IPS-NIHi7 (cell line): ENCODE data around the gene AQP5.
A peak's percentile ranks its signal among the peaks of the same experiment; 100 is the strongest.

ENCODE experiments used
- DNase-seq: peaks from one replicate; pipeline ENCODE4 v3.0.0; 2012; ENCODE audit warnings: mixed read lengths; ENCODE audit errors: extremely low spot score

AQP5 gene

DNA sequence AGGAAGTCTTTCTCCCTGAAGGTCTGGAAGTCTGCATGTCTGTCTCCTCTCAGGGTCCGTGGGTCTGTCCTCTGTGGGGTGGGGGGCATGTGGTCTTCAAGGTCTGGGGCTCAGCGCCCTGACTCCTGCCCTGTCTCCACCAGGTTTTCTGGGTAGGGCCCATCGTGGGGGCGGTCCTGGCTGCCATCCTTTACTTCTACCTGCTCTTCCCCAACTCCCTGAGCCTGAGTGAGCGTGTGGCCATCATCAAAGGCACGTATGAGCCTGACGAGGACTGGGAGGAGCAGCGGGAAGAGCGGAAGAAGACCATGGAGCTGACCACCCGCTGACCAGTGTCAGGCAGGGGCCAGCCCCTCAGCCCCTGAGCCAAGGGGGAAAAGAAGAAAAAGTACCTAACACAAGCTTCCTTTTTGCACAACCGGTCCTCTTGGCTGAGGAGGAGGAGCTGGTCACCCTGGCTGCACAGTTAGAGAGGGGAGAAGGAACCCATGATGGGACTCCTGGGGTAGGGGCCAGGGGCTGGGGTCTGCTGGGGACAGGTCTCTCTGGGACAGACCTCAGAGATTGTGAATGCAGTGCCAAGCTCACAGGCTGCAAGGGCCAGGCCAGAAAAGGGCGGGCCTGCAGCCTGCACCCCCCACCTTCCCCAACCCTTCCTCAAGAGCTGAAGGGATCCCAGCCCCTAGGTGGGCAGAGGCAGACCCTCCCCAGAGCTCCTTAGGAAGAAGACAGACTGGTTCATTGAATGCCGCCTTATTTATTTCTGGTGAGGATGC lies 3.4 kb downstream of the AQP5 start:
- no peak for DNase-seq

DNA sequence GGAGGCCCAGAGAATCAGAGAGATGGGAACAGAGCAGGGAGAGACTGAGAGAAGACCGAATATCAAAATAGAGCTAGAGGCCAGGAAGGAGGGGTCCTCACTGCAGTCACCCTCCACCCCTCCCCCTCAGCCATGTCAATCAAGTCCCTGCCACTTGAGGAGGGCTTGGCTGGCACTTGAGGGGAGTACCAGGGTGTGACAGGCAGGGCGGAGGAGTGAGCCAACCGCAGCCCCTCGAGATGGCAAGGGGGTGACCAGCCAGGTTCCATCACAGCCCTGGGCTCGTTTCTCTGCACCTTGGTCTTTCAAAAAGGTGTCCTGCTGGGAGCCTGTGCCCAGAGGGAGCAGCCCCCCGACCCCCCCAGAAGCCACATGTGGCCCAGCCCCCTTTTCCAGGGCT lies 4.2 kb downstream of the AQP5 start:
- no peak for DNase-seq

DNA sequence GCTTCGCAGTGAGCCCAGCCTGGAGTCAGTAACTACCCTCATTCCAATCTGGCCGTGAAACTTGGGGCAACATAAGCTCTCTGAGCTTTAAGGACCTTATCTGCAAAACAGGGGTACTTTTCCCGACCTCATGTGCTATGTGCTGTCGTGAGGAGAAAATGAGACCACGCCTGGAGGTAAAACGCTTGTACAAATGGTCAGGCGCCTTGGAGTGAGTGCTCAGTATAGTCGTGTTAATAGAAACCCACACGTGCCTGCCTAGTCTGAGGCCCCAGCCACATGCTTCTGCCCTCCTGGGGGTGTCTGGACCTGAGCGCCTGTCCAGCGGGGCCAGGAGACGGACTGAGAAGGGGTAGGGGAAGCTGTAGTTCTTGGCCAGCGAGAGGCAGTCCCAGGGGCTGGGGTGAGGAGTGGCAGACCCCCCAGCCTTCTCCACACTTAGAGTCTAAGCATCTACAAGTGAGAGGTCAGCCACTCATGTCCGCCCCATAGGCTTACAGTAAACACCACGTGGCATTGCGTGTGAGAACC lies 4.9 kb downstream of the AQP5 start:
- no peak for DNase-seq

DNA sequence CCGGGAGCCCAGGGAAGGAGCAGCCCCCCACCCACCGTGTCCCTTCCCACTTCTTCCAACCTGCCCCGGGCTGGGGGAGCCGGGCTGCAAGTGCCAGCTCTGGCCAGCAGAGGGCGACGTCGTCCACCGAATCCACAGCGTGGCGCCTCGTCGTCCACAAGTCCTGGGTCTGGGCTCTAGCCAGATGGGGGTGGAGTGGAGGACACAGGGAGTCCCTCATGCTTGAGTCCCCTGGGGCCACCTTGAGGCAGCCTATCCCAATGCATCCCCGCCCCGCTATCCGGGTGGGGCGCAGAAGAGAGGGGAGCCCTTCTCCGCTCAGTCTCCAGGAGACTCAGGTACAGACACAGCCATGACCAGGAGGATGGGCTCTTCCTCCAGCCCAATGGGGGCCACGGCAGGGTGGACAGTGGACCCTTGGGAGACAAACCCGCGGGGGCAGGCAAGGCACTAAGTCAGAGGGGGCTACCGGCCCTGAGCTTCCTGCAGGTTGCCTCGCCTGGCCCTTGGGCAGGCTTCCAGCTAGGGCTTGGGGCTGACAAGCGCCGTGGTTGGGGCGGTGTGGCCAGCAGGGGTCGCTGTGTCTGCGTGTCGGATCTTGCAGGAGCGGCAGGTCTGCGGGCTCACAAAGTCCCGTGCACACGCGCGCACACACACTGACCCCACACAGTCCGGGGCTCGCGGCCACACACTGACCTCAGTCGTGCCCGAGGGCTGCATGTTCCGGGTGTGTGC lies 5.5 kb downstream of the AQP5 start:
- peak; percentile 89 for DNase-seq

DNA sequence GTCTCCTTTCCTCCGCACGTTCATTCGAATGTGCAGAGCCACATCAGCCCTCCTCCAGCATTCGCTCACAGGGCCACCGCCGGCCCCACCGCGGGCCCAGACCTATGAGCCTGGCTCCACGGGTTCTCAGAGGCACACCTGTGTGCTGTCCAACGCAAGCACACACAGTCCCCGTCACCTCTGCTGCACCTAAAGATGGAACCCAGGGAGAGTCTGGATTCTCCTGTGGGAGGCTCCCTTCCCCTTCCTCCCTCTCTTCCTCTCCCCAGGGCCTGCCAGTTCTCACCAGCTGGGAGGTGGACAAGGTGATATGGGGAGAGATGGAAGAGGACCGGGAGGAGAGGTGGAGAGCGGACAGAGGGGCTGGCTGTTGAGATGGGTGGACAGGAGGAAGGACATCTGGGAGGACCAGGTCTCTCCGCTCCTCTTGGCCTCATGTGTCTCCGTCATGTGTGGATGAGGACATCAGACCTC lies 6.1 kb downstream of the AQP5 start:
- peak; percentile 50 for DNase-seq

DNA sequence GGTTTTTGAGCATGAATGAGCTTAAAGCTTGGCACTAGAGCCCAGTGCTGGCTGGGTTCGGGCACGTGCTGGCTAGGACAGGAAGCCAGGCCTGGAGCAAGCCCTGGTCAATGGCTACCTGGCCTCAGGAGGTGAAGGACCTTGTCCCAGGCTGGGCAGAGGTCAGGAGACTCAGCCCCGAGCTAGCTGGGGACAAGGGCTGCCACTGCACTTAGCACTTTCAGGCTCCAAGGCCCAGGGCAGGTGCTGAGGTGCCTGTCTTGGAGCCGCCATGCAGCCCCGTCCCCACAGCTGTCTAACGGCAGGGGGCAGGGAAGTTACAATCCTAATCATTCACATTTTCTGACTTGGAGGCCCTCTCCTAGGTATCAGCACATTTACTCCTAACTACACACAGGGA lies 6.8 kb downstream of the AQP5 start:
- DNase-seq: no peak

DNA sequence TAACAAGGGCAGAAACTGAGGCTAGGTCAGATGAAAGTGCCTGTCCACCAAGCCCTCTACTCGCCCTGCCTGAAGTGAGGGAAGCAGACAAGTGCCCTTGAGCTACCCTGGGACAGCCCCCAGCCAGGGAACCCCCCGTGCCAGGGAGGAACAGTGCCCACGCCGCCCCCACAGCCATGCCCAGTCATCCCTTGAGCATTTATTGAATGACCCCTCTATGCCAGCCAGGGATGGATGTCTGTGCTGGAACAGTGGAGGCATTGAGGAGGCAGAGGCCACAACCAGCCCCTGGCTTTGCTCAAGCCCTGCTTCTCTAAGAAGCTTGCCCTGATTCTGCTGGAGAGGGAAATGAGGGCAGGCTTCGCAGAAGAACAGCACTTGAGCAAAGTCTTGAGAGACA lies 7.4 kb downstream of the AQP5 start:
- no peak for DNase-seq

DNA sequence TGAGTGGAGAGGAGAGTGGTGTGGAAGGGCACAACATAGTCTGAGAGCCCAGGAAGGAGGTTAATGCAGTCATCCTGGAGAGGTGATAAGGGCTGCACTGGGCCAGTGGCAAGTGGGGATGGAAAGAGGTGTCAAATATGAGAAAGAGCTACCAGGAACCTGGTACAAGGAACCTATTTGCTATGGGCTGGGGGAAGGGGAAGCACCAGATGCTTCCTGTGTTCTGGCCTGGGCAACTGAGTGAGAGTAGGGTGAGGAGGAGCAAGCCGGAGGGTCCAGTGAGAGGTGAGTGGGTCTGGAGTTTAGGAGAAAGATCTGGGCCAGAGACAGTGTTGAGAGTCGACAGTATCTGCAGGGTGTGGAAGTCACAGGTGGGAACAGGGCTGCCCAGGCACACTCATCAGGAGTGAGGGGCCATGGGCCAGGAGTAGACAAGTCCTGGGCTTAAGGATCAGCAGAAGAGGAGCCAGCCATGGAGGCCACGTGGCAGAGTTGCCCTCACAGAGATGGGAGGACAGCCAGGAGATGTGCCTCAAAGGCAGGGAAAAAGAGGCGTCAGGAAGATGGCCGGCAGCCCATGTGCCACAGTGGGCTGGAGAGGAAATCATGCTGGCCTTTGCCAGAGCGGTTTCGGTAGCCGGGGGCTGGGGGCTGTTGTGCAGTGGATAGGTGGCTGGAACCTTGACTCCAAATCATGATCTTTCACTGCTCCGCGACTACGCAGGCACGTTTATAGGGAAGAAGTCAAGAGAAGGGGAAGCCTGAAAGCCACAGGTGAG lies 8.2 kb downstream of the AQP5 start:
- DNase-seq: no peak

DNA sequence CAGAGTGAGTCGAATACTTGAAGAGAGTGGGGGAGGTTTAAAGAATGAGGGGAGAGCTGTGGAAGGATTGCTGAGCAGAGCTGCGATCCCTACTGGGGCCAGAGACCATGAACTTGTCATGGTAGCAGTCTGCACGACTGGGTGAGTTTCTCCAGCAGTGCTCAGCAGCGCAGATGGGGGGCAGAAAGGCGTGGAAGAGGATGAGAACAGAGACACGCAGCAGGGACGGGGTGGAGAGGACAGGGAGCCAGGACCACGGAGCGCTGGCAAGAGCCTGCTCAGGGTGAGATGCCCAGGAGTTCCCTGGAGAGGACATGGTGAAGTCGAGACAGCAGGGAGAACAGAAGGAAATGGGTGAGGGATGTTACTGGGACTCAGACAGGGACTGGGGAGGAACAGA lies 9.0 kb downstream of the AQP5 start:
- no peak for DNase-seq

DNA sequence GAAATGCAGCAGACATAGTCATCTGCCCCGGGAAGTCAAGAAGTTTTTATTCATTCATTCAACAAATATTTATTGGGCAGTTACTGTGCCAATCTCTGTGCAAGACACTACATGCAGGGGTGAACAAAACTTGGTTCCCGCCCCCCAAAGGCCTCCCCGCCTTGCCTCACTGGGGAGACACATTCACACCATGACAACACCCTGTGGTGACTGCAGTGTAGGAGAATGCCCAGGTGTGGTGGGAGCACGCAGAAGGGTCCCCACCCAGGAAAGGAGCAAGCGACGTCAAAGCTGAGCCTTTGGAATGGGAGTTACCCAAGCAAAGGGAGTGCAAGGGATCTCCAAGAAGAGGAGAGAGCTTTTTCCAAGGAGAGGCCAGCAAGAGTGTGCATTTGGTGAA lies 9.5 kb downstream of the AQP5 start:
- DNase-seq: no peak

DNA sequence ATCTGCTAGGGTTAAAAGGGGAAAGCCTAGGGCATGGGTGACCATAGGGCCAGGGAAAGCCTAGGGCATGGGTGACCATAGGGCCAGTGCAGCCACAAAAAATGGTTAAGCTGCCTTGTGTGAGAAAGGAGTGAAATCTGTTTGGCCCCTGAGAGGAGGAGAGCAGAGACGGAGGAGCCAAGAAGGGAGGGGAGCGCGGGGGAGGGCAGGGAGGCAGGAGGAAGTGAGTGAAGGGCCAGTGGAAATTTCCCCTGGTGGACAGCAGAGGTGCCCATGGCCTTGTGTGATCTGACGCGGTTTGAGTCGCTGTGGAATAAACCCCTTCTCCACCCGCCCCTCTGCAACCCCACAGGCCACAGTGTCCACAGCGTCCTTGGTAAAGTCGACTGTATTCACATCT lies 10.5 kb downstream of the AQP5 start:
- DNase-seq: no peak

DNA sequence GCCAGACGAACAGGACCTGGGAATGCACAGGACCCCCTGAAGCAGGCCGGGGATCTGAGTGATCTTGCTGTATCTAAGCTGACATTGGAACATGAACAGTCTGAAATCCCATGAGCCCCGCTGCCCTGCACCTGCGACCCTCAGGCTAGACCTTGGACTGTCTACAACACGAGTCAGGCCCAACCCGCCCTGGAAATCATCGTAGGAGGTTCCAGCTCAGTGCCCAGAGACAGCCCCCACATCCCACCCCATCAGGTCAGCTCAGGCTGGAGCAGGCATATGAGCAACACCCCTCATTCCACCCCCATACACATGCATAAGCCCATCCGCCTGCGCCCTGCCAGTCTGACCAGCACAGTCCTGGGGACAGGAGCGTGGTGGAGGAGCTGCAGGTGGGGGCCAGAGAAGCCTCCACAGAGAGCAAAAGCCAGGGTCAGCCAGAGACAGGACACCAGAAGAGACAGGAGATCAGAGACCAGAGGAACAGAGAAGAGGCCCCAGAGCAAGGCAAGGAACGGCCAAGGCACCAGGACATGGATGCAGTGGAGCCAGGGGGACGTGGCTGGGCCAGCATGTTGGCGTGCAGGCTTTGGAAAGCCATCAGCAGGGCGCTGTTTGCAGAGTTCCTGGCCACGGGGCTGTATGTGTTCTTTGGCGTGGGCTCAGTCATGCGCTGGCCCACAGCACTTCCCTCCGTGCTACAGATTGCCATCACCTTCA lies 11.1 kb downstream of the AQP5 start, which contains the start of gene AQP6:
Gene AQP6 (plus strand): TSS at position 307 of the 720 bp plus-strand sequence. CDS start 227 bp downstream, at position 534.
- no peak for DNase-seq

DNA sequence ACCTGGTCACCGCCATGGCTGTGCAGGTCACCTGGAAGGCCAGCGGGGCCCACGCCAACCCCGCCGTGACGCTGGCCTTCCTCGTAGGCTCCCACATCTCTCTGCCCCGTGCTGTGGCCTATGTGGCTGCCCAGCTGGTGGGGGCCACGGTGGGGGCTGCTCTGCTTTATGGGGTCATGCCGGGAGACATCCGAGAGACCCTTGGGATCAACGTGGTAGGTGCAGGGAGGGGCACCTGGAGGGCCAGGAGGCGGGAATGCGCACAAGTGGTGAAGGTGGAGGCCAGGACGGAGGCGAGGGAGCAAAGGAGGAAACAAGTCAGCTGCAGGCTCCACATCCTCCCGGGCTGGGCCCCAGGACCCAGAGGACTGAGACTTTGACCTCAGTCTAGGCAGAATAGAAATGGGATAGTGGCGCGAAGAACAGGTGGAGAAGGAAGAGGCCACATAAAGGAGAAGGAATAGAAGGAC lies 11.7 kb downstream of the AQP5 start:
- no peak for DNase-seq

DNA sequence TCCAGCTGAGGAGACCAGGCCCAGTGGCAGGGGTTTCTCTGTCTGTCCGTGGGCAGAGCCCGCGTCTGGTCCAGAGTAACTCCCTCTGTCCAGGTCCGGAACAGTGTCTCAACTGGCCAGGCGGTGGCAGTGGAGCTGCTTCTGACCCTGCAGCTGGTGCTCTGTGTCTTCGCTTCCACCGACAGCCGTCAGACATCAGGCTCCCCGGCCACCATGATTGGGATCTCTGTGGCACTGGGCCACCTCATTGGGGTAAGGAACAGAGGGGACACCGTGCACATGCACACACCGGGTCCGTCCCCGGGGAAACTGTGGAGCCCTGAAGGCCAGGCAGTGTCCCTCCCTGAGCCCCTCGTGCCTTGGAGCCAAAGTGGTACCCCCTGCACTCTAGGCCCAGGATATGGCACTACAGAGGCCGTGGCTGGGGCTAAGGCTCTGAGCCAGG lies 12.6 kb downstream of the AQP5 start:
- peak; percentile 52 for DNase-seq

DNA sequence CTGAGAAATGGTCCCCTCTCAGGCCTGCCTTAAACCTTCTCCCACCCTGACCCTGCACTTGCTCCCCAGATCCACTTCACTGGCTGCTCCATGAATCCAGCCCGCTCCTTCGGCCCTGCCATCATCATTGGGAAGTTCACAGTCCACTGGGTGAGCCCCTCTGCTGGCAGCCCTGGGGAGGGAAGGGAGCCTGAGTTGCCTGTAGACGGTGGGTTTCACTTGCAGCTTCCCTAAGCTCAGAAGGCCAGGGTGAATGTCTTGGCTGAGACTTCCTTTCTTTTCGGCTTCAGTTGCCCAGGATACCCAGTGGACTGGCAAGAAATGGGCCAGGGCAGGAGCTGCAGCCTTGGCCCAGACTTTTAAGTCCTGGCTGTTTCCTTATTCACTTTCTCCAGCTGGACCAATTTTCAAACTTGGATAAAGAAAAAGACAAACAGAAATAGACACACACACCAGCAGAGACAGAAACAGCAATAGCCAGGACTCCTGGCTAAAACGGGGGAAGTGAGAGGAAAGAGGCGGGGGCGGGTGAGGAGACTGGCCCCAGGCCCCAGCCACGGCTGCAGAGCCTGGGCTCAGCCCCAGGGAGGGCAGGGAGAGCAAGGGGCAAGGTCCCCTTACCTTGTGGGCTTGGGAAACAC lies 13.1 kb downstream of the AQP5 start:
- DNase-seq: no peak

DNA sequence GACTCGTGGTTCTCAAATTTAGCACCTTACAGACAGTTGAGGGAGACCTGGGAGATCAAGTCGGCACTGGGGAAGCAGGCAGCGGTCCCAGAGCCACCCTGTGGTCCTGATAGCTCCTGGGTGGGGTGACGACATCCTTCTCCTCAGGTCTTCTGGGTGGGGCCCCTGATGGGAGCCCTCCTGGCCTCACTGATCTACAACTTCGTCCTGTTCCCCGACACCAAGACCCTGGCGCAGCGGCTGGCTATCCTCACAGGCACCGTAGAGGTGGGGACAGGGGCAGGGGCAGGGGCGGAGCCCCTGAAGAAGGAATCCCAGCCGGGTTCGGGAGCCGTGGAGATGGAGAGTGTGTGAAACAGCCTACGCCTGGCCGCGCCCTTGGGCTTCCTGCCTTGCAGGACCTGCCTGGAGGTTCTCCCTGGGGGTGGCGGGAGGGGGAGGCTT lies 13.7 kb downstream of the AQP5 start:
- DNase-seq: no peak

DNA sequence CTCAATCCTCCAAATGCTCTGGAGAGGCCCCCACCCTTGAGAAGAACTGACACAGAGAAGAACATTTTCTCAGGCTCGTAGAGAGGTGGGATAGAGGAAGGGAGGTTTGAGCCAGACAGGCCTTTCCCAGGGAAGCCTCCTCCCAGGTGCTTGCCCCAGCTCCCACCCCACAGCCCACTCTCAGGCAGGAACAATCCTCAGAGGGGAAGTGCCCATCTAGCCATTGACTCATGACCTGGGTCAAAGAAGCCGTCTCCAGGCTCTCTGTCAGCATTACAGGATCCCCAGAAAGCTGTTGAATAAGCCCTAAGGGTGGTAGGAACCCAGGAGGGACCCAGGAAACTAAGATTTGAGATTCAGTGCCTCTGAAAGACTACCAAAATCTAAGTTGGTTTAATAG lies 14.9 kb downstream of the AQP5 start:
- no peak for DNase-seq

DNA sequence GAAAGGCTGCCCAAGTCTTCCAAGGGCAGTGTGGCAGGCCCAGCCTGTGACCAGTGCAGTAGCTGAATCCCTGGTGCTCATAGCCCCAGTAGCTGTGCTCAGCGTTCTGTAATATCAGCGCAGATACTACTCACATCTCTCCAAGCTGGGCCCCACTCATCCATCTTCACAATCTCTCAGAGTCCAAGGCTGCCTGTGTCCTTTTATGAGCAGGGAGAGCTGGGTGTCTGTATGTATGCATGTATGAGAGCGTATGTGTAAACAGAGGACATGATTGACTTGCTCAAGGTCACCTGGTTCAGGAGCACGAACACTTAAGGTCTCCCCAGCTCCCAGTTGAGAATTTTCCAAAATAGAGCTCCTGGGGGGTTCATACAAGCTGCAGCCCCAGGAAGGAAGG lies 16.5 kb downstream of the AQP5 start:
- DNase-seq: no peak

DNA sequence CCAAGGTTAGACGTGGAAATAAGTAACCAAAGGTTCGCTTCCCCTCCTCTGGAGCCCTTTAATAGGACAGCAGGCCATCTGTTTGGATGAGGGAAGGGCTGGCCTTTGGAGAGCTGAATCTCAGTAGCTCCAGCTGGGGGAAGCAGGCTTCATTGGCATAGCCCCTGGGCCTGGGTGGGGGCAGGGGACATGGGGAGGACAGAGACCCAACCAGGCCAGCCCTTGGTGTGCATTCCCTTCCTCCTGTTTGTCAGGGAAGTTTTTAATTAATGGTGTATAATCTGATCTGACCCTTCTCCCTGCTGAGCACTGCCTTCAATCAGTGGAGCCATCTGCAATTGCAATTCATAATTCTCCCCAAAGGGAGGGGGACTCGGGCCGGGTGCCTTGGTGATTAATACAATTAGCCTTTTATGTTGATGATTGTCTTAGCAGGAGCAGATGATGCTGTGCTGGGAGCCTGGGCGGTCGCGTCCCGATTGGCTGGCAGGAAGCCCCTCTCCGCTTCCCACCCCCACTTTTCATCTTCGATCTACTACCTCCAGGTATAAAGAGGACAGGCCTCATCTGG lies 17.4 kb downstream of the AQP5 start:
- no peak for DNase-seq

DNA sequence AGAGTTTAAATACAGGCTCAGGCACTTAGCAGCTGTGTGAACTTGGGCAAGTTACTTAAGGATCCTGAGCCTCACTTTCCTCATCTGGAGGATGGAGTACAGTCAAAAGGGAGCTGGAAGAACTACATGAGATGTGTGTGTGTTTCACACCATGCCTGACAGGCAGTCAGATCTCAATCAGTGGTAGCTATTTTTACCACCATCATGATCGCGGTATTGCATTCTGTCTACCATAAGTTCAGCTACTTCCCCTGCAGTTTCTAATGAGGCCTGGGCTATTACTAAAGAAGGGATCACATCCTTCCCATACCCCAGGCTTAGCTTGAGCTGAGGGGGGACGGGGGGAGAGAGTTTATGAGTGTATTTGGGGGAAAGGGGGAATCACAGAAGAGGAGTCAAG lies 18.1 kb downstream of the AQP5 start:
- no peak for DNase-seq
